CD4-positive, alpha-beta T cell treated with Interleukin-21 for 1 hour (primary cell): ENCODE measurements around the gene MST1R.
"Not testable (repeated sequence)": the region's sequence is repeated elsewhere in the genome, so short reads cannot be mapped to it uniquely, and the experiment has no call there.

ENCODE experiments used
- DNase-seq: peaks from one replicate; pipeline ENCODE4 v3.0.0-alpha.2; 2020

The MST1R gene

DNA sequence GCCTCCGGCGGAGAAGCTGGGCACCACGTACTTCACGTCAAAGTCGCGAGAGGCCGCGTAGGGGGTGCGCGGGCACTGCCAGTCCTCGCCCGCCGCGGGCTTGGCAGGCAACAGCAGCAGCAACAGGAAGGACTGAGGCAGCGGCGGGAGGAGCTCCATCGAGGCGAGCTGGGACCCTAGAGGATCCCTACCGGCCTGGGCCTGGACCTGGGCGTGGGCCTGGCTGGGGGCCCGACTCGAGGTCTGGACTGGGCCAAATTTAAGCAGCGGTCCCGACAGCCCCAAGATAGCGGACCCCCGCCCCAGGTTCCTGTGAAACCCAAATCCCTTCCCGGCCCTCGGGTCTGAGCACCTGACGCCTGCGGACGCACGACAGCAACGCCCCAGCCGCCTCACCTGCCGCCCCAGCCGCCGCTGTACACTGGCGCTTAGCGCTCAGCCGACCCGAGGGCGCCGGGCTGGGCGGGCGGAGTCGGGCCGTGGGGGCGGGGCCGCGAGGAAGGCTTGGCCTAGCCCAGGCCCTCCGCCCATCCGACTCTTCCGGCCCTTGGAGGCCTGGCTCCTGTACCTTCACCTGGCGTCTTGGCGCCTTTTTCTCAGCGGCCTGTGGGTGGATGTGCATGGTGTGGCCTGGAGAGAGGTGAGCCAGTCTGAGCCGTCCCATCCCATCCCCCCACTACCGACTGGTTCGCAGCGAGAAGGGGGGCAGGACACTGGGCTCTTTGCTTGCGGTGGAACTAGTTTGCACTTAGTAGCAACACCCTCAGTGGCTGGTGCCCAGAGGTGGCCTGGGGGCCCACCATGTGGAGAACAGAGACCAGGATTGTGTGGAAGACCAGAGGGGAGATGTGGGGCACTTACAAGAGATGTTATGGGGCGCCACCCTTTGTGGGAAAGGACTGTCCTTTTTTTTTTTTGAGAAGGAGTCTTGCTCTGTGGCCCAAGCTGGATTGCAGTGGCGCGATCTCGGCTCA, at the start of gene MST1R:
TSS of gene MST1R (minus strand) at position 423 of the 974 bp plus-strand sequence. CDS start at position 159, 264 bp downstream.
- peak; percentile 85 for DNase-seq

DNA sequence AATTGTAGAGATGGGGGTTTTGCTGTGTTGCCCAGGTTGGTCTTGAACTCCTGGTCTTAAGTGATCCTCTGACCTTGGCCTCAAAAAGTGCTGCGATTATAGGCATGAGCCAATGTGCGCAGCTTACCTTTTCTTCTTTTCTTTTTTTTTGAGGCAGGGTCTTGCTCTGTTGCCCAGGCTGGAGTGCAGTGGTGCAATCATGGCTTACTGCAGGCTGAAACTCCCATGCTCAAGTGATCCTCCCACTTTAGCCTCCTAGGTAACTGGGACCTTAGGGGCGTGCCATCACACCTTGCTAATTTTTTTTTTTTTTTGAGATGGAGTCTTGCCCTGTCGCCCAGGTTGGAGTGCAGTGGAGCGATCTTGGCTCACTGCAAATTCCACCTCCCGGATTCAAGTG, 49.3 kb upstream of the MST1R start:
- no peak for DNase-seq

DNA sequence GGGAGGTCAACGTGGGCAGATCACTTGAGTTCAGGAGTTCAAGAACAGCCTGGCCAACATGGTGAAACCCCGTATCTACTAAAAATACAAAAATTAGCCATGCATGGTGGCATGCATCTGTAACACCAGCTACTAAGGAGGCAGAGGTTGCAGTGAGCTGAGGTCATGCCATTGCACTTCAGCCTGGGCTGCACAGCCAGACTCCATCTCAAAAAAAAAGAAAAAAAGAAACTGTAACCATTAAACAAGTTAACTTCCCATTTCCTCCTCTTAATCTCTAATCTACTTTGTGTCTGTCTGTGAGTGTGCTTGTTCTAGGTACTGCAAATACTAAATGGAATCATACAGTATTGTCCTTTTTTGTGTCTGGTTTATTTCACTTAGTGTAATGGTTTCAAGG, 39.0 kb upstream of the MST1R start:
- no peak for DNase-seq

DNA sequence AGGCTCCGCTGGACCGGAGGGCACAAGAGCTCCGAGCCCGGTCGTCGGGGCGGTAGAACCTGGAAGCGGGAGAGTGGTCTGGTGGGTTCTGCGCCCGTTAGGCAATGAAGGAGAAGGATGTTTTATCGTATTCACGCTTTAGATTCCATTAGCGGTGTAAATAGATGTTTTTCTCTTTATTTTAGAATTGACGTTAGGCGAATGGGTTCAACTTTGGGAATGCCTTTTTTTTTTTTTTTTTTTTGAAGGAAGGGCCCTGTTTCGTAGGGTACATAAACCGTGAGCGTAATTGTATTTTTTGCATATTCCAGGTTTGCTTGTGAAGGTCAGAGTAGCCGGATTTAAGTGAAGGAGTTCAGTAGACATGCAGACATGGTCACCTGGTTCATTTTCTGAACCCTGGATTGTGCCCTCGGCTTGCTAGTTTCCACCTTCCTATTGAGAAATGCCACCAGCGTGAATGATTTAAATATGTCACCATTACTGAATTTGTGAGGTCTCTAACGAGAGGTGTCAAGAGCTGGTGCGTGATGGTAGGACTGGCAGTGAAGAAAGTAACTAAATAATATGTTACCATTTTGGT, 37.1 kb upstream of the MST1R start:
- DNase-seq = no peak

DNA sequence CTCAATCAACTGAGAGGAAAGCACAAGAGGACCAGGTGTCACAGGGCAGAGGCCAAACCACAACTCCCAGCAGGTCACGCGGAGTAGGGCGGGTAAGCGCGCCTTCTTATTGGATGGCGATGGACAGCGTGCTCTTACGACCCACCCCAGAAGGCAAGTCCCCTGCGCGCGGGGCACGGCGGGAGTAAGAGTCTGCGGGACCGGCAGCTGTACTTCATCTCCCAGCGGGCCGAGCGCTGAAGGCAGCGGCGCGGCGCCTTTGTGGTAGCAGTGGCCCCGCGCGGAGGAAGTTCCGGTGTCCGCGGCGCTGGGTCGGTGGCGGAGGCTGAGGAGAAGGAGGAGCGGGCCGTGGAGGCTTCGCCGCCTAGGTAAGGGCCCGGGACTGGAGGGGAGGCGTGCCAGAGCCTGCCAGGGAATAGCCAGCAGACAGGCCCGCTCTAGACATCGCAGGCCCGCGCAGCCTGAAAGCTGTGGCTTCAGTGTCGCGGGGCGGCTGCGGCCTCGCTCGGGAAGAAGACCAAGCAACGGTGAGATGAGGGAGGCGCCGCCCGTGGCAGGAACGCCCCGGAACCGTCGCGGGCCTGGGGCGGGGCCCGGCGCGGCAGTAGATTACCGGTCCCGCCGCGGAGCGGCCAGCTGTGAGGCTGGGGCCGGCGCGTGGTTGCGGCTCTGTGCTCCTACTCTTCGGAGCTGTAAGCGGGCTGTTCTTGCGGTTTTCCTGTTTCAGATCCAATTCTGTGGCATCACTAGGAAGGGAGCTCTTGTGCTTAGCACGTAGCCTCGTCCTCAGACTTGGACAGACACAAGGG, 36.4 kb upstream of the MST1R start, which contains the start of gene RBM6:
TSS of gene RBM6 (plus strand) at position 293 of the 809 bp plus-strand sequence. CDS start 22,492 bp downstream, outside the sequence.
- DNase-seq = peak; percentile 95

DNA sequence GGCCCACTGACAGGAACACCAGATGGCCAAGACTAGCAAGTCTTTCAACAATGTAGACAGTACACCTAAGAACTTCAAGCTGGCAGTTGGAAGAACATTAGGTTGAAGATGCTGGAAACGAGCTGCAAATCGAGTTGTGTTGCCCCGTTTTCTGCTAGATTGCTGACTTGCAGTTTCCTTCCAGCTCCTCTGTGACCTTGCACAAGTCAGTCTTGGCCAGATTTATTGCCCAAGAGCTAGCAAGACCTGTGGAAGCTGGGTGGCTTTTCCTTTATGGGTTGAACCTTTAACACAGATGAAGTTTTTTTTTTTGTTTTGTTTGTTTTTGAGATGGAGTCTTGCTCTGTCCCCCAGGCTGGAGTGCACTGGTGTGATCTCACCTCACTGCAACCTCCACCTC, 33.4 kb upstream of the MST1R start:
- DNase-seq = no peak

DNA sequence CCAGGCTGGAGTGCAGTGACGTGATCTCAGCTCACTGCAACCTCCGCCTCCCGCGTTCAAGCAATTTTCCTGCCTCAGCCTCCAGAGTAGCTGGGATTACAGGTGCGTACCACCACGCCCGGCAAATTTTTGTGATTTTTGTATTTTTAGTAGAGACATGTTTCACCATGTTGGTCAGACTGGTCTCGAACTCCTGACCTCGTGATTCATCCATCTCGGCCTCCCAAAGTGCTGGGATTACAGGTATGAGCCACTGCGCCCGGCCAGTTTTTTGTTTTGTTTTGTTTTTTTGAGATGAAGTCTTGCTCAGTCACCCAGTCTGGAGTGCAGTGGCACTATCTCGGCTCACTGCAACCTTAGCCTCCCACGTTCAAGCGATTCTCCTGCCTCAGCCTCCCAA, 28.6 kb upstream of the MST1R start:
- not testable (repeated sequence) for DNase-seq

DNA sequence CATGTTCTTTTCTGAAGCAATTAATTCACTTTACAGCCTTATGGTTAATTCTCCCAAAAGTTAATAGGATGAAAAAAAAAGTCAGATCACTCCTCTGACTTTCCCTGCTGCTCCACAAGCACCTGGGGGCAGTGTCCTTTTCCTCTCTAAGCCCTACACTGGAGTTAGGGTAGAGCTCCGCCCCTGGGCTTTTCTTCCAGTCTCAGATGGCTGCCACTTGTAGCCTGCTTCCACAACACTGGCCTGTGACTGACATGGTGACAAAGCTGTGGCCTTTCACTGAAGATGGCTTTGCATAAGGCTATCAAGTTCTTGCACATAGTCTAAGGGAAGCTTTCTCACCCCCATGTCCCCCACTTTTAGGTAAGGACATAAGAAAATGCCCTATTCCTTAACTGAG, 27.2 kb upstream of the MST1R start:
- DNase-seq = no peak

DNA sequence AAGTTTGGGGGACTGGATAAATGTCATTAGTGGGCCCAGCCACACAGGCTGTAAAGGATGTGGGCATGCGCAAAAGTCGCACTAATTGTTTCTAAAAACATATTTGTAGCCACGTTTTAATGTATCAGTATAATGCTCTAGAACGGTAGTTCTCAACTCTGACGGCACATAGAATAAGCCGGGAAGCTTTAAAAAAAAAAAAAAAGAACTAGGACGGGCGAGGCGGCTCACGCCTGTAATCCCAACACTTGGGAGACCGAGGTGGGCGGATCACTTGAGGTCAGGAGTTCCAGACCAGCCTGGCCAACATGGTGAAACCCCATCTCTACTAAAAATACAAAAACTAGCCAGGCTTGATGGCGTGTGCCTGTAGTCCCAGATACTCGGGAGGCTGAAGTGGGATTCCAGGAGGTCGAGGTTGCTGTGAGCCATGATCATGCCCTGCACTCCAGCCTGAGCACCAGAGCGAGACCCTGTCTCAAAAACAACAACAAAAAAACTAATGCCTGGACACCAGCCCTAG, 26.6 kb upstream of the MST1R start:
- no peak for DNase-seq

DNA sequence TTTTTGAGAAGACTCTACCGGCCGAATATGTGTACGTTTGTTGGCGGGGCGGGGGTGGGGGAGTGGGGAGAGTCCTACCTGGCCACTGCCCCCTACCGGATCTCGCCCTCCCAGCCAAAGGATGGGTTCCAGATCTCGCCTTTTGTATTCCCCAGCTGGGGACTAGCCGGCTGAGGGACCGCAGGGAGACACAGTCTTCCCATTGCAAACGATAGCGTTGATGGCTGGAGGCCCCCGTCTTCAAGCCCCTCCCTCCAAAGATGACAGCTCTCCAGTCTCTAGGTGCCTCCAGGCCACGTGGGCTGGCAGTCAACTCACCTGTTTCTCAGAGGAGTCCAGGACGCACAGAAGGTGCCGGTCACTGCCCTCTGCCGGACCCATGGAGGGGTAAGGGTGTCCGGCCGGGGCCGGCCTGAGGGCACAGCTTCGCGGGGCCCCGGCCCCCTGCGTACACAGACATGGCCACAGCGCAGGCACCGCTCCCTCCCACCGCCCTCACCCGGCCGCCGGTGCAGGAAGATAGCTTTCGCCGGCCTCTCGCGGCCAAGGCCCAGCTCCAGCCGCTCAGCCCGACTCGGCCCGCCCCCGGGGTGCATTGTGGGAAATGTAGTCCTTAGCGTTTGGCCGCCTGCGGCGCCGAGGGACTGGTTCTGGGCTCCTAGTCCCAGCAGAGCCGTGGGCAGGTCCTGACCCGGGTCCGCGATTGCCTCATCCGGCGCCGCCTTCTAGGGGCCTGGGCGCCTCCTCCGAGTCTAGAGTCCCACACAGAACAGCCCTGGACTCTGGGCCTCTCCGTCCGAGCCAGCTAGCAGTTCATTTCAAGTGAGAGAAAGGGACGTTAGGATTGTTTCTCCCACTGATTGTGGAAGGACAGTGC, 25.9 kb upstream of the MST1R start, which contains the start of gene MON1A:
TSS of gene MON1A (minus strand) at position 521 of the 877 bp plus-strand sequence. CDS start 16,465 bp downstream, outside the sequence.
- DNase-seq = peak; percentile 91

DNA sequence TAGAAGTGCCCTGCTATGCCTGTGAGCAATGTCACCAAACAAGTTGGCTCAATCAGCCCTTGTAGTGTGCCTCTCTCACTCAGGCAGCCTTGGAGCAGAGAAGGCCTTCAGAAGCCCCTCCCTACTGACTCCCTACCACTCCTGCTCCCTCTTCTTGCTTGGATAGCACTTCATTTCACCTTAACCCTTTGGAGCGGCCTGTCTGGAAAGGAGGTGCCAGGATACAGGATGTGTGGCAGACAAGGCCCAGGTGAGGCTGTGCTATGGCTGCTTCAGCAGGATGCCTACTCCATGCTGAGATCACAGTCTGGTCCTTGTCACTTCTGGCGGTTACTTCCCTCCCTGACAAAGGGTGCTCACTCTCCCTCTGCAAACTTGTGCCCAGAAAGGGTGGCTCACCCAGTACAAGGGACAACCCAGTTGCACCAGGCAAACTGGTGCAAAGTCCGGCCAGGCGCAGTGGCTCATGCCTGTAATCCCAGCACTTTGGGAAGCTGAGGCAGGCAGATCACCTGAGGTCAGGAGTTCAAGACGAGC, 24.9 kb upstream of the MST1R start:
- DNase-seq = no peak

DNA sequence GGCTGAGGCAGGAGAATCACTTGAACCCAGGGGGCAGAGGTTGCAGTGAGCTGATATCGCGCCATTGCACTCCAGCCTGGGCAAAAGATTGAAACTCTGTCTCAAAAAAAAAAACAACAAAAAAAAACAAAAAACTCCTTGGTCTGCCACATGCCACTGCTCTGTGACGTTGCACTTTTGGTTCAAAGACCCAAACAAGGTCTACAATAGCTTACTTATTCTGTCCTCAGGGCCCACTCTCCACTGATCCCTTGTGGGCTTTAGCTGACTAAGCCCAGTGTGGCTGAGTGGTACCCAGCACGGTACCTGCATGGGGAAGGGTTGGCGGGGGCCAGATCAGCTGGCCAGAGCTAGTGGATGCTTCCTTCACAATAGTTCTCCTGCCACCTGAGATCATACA, 24.1 kb upstream of the MST1R start:
- no peak for DNase-seq

DNA sequence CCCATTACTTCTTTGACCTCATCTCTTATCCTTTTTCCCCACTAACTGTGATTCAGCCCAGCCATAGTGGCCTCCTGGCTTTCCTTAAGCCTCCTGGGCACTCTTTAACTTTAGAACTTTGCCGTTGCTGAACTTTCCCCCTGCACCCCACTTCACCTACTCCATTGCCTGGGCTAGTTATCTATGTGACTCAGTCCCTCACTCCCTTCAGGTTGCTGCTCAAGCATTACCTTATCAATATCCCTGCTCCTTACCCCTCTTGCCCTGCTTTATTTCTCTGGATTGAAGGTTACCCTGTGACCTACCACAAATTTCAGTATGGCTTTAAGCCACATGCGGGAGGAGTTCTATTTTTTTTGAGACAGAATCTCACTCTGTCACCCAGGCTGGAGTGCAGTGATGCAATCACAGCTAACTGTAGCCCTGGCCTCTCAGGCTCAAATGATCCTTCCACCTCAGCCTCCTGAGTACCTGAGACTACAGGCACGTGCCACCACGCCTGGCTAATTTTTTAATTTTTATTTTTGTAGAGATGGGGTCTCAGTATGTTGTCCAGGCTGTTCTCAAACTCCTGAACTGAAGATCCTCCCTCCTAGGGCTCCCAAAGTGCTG, 22.6 kb upstream of the MST1R start:
- no peak for DNase-seq

DNA sequence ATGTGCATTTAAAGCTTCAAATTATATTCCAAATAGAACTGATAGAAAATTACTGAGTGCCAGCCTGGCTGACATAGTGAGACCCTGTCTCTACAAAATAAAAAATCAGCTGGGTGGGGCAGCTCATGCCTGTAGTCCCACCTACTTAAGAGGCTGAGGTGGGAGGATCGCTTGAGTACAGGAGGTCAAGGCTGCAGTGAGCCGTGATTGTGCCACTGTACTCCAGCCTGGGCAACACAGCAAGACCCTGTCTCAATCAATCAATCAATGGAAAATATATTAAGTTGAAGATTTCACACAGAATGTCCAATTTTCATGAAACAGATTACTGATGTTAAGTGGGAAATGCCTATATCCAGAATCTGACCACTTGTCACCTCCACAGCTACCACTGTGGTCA, 21.8 kb upstream of the MST1R start:
- no peak for DNase-seq

DNA sequence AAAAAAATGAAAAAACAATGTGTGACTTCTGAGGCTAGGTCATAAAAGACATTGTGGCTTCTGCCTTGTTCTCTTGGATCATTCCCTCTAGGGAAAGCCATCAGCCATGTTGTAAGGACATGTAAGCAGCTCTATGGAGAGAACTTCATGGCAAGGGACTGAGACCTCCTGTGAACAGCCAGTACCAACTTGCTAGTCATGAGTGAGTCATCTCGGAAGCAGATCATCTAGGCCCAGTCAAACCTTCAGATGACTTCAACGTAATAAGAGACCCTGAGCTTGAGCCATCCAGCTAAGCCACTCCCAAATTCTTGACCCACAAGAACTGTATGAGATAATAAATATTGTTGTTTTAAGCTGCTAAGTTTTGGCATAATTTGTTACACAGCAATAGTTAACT, 21.0 kb upstream of the MST1R start:
- DNase-seq = no peak

DNA sequence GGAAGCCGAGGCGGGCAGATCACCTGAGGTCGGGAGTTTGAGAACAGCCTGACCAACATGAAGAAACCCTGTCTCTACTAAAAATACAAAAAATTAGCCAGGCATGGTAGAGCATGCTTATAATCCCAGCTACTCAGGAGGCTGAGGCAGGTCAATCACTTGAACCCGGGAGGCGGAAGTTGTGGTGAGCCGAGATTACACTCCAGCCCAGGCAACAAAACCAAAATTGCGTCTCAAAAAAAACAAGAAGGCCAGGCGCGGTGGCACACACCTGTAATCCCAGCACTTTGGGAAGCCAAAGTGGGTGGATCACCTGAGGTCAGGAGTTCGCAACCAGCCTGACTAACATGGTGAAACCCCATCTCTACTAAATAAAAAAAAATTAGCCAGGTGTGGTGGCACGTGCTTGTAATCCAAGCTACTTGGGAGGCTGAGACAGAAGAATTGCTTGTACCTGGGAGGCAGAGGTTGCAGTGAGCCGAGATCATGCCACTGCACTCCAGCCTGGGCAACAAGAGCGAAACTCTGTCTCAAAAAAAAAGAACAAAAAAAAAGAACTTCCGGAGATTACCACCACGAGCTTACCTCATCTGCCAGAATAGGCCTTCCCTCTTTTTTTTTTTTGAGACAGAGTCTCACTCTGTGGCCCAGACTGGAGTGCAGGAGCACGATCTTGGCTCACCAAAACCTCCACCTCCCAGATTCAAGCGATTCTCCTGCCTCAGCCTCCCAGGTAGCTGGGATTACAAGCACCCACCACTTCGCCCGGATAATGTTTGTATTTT, 14.3 kb upstream of the MST1R start:
- DNase-seq = not testable (repeated sequence)

DNA sequence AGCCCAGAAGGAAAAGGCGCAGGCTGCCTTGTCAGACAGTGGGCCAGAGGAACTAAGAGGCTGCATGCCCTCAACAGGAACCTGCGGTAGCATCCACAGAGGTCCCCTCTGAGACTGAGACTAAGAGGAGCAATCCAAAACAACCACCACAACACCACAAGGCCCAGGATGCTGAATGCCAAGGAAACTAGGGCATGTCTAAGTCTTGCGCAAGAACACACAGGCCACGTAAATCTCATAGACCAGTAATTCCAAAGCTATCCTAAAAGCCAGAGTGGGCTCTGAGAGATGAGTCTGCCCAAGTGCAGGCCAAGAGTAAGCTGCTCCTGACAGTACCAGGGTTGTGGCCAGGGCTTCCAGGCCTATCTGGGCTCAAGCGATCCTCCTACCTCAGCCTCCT, 13.0 kb upstream of the MST1R start:
- DNase-seq = no peak

DNA sequence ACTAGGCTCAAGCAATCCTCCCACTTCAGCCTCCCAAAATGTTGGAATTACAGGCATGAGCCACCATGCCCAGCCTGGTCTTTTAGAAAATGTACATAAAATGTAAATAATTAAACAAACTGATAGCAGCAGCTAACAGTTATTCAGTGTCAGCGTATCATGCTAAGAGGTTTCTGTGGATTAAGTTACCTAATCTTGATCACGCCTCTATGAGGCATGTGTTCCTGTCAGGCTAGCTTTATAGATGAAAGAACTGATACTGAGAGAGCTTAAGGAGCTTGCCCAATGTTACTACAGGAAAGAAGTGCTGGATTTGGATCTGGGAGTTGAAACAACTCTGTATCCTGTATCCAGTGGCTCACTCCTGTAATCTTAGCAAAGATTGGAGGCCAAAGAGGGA, 11.2 kb upstream of the MST1R start:
- no peak for DNase-seq

DNA sequence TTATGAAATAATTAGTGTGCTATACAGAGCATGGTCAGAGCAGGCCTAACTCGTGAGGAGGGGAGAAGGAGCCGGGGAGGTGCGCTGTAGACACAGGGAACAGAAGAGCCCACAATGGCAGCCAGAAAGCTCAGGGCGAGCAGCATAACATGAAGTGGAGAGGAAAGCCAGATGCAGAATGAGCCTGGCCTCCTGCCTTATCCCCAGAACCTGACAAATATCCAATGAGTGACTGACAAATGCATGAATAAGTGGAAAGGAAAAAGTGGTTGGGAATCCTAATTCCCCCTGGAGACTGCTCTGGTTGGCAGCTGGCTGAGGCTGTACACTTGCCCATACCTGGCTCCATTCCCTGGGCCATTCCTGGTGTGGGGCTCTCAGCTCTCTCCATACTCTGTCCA, 9.2 kb upstream of the MST1R start:
- no peak for DNase-seq

DNA sequence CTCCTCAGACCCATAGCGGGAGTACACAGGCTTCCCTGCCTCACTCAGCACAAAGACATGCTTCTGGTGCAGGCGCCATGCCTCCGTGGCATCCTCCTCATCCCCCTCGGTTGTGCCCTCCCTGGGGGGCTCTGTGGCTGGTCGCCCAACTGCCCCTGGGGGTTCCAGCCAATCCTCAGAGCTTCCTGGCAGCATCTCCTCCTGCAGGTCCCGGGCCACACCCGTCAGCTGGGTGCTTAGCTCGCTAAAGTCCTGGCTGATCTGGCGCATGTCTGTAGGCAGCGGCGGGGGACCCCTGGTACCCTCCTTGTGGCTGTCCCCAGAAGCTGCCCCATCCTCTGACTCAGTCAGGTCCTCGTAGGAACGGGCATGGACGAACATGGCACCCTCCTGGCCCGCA, 7.9 kb upstream of the MST1R start:
- DNase-seq = no peak

DNA sequence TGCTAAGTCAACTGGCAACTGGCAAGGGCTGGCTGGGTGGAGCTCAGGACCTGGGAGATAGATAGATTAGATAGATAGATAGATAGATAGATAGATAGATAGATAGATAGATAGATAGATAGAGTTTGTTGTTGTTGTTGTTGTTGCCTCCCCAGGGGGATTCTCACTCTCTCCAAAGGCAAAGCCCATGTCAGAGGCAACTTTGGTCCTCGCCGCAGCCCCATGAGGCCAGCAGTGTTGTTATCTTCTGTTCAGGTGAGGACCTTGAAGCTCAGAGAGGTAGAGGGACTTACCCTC, 7.4 kb upstream of the MST1R start:
- no peak for DNase-seq
